Brain pericyte (primary cell): Measurements from ENCODE around the gene FIGNL2.

Experiments used
- DNase-seq: peaks from one replicate; pipeline ENCODE4 v3.0.0-alpha.2; 2012; ENCODE audit warnings: low read depth, low spot score

Gene FIGNL2

GRCh38 chr12:51855586-51856428, 7.3 kb upstream of the FIGNL2 start:
- no peak for DNase-seq

GRCh38 chr12:51852404-51853137, 4.1 kb upstream of the FIGNL2 start:
- DNase-seq: no peak

- no peak for DNase-seq
These were observed 3.1 kb upstream of the FIGNL2 start for GRCh38 chr12:51851413-51852124.

DNA sequence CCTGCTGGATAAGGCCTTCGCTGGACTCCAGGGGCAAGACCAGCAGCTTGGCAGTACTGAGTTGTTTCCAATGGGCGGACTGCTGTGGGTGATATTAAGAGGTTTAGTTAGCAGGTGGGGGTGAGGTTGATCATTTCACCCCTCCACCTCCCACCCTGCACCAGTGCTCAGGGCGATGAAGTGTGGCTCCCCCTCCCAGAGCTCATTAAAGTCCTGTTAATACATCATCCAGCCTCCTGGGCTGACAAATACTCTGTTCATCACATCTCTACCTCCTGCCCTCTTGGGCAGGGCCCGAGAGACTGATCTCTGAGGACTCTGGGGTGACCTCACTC, 2.4 kb upstream of the FIGNL2 start:
- no peak for DNase-seq

GRCh38 chr12:51850081-51850964, 1.8 kb upstream of the FIGNL2 start:
- DNase-seq: no peak

- DNase-seq: no peak
These were observed 570 bp upstream of the FIGNL2 start for GRCh38 chr12:51848841-51849735.

DNA sequence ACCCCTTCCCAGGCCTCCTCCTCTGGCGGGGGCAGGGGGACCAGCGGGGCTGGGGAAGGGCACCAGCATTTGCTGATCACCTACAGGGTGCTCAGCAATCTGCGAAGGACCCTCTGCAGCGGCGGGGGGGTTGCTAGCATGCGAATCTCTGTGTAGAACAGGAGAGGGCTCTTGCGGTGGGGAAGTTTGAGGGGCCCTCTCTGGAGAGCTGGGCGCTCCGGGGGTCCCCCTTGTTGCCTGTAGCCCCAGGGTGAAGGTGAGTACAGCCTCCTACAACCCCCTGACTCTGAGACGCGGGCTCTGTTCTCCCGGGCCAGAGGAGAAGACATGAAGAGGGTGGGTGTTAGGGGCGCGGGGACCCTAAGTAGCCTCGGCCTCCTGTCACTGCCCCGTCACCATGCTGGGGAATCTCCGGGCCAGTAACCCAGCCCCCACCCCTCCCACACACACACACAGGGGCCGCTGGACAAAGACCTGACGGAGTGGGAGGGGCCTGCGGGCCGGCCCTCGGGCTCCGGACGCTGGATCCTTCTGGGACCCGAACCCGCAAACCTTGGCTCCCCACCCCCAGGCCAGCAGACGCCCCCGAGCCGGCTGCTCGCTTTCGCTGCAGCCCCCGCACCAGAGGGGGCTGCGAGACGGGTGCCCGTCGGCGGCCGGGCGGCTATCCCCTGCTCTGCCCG, 734 bp downstream of the FIGNL2 start:
- no peak for DNase-seq

DNA sequence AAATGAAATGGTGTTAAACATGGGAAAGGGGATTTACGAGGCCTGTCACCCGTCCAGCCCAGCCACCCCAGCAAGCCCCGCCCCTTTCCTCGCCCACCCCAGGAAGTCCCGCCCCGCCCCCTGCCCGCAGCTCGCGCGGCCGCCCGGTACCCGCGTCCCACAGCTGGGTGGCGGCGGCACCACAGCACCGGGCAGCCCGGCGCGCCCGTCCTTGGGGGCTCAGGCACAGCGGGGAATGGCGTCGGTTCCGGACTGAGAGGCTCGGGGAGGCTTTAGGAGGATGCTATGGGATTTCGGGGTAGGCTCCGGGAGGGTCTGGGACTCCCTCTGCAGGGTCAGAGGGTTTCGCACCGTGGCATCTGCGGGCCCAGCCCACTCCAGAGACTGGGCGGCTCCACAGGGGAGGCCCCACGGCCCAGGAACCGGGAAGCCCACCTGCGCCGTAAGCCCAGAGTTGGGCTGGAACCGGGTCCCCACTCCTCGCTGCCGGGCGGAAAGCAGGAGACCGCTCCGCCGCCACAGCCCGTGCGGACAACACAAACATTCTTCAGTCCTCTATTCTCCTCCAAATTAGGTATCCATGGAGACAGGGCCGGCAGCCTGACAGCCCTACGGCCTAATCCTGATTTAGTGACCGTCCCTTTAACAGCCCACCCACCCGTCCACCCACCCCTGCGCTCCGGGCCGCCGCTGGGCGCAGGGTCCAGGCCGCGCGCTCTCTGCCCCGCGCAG, 1.4 kb downstream of the FIGNL2 start:
- DNase-seq: no peak

GRCh38 chr12:51846271-51846691, 2.2 kb downstream of the FIGNL2 start:
- no peak for DNase-seq

DNA sequence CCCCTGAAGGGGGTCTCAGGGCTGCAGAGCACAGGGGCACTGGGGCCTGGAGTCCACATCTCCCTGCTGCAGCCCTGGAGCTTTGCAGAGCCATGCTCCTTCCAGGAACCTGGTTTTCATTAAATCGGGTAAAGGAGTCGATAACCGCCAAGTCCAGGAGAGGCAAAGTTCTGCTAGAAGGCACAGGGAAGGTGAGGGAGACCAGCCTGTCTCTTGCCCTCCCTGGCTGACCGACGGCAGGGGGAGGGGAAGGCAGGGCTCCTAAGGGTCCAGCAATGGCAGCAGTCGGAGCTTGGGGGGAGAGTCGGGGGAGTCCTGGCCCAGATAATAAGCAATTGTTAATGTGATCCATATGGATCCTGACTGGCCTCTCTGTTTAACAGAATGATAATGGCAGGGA, 3.0 kb downstream of the FIGNL2 start:
- no peak for DNase-seq

DNA sequence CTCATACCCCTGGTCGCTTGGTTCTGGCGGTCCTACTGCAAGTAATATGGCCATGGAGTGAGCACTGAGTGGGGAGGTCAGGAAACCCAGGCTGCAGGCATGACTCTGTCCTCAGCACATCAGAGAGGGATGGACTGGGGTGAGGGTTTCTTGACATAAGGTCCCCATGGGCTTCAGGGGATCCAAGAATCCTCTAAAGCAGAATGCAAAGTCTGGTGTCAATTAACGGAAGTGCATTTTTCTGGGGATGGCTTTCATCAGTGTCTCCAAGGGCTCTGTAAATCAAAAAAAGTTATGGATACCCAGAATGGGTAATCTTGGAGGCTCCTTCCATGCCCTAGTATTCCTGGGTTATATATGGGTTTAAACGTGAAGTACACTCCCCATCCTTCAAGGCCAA, 3.7 kb downstream of the FIGNL2 start:
- DNase-seq: no peak

DNA sequence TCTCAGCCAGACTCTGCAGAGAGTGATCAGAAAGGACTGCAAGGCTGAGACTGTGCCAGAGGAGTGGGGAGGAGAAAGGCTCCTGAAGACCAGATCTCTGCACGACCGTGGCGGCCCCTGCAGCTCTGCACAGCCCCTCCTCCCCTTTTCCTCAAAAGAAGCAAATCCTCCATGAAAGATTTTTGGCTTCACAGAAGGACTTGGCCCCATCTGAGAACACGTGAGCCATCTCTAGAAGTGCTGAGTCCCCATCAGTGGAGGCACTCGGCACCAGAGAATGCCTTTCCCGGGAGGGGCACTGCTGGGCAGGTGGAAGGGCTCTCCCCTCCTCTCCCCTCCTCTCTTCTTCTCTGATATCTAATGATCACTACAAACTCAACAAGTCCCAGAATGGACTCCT, 6.8 kb downstream of the FIGNL2 start:
- no peak for DNase-seq

GRCh38 chr12:51840966-51841365, 7.6 kb downstream of the FIGNL2 start:
- DNase-seq: no peak

- no peak for DNase-seq
These were observed 9.1 kb downstream of the FIGNL2 start for GRCh38 chr12:51839310-51839947.

DNA sequence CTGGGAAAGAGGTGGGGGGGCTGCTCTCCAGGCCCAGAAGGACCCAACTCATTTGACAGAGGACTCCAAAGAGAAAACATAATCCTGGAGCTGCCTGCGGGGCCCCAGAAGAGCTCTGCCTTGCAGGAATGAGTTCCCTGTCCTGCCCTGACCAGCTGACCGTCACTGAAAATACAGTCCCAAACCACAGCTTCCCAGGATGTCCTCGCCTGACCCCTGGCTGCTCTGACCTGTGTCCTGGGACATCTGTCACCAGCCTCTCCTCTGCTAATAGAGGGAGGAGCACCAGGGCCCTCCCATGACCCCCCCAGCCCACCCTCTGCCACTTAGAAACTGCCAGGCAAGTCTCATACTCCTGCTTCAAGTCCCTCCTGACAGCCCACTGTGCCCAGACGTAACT, 9.8 kb downstream of the FIGNL2 start:
- DNase-seq: no peak

DNA sequence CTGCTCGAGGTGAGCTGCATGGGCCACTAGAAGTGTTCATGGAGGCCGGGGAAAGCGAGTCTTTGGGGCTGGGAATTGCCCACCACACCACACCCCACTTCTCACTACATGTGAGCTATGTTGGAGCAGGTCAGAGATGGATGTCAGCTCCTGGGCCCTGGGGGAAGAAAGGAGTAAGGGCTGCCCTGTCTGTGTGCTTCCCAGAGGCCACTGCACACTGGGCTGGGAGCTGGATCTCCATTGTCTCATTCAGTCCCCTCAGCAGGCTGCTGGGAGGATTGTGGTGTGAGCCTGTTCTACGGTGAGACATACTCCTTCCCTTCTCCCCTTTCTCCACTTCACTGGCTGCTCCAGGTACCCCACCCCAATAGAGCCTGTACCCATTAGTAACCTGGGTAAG, 10.5 kb downstream of the FIGNL2 start:
- DNase-seq: no peak

DNA sequence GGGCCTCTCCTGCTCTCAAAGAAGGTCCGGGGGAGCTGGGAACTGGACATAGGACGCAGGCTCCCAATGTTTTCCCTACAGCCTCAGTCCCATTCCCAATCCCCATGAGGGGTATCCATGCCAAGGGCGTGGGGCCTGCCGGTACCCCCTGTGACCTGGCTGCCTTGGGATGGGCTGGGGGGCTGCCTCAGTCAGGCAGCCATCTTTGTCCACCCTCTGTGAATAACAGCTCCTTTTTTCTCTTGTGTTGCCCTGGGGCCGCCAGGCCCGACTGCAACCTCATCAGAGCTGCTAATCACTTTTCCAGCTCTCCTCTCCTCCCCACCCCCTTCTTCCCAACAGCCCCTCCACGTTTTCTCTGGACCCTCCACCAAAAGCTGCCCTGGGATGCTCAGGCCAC, 11.2 kb downstream of the FIGNL2 start:
- DNase-seq: no peak

- DNase-seq: no peak
These were observed 11.7 kb downstream of the FIGNL2 start for GRCh38 chr12:51836827-51837173.
